Measurements from ENCODE around the gene LGALS8. TPM values are rescaled to one million over a fixed set of nuclear protein-coding genes. Genes with fewer than 3 reads are reported as not detected.

The LGALS8 gene
- polyA plus RNA-seq, 1 experiment: 50.6 TPM

- H3K27me3 ChIP-seq (ENCODE audit: control insufficient read depth, insufficient read depth, low read length): no peaks in the 10 kb centered on the region
- TF ChIP-seq CTCF (IDR thresholded peaks at IDR 0.05; ENCODE audit: insufficient read depth, low read depth, low read length): no peak
- DNase-seq (ENCODE audit: low read depth): peak; percentile 53
- ChIA-PET POLR2A (interaction anchor here (0.6 to 0.8 kb wide), 3 partner anchors 10 to 1545 kb away, joined by 4 to 7 read pairs (median 5); no protein-coding TSS in a partner anchor), CTCF (interaction anchor here (0.7 to 1.0 kb wide), 2 partner anchors 10 to 998 kb away, joined by 3 read pairs; no protein-coding TSS in a partner anchor)
- H3K36me3 ChIP-seq (ENCODE audit: control insufficient read depth, insufficient read depth, low read length): no peaks in the 10 kb centered on the region
- H3K4me3 ChIP-seq (ENCODE audit: low read depth, low read length): no peak overlapping the region
Measured at GRCh38 chr1:236516929-236517704, 6.7 kb upstream of the LGALS8 start.

DNA sequence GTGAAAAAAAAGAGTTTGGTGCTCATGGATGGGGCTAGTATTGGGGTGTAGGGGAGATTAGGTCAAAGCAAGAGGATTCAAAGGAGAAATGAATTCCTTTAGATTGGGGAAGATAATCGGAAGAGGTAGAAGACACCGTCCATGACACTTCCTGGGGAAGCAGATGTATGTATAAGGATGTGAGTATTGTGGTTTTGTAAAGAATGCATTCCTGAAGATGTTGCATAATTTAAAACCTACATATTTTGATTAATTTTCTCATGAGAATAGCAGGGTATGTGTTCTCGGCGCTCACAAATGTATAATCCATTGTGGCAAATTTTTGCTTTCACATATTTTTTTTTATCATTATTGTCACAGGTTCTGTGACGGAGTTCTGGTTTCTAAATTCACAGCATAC is 5.5 kb upstream of the LGALS8 start:
- CTCF ChIA-PET: interaction anchor here (0.7 kb wide), 1 partner anchor 996 kb away, joined by 3 read pairs; no protein-coding TSS in a partner anchor
- no peaks in the 10 kb centered on the region for H3K27me3 ChIP-seq (ENCODE audit: control insufficient read depth, insufficient read depth, low read length)
- POLR2A ChIA-PET: no interaction called here
- no peaks in the 10 kb centered on the region for H3K36me3 ChIP-seq (ENCODE audit: control insufficient read depth, insufficient read depth, low read length)
- TF ChIP-seq CTCF (IDR thresholded peaks at IDR 0.05; ENCODE audit: insufficient read depth, low read depth, low read length): no peak
- DNase-seq (ENCODE audit: low read depth): no peak
- no peak overlapping the region for H3K4me3 ChIP-seq (ENCODE audit: low read depth, low read length)

DNA sequence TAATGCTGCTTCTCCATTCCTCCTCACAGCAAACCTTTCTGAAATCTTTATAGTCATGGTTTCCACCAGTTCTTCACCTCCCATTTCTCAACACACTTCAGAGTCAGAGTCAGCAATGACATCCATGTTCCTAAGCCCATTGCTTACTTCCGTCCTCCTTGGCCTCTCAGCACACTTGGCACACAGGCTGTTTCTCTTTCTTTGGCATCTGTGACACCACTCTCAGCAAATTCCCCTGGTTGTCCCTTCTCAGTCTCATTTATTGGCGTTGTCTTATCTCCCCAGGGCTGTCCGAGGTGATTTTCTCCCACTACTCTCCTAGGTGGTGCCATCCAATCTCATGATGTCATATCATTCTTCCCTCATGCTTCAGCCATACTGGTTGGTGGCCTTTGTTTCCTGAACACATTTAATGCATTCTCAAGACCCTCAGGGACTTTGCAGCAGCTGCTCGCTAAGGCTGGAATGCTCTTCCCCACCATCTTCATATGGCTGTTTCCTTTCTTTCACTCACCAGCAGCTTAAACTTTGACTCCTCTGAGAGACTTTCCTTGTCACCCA is 3.3 kb upstream of the LGALS8 start:
- Histone ChIP-seq H3K4me3 (ENCODE audit: low read depth, low read length) (no peak overlapping the region), H3K27me3 (ENCODE audit: control insufficient read depth, insufficient read depth, low read length) (no peaks in the 10 kb centered on the region), H3K36me3 (ENCODE audit: control insufficient read depth, insufficient read depth, low read length) (no peaks in the 10 kb centered on the region)
- CTCF ChIA-PET: no interaction called here
- POLR2A ChIA-PET: no interaction called here
- TF ChIP-seq CTCF (IDR thresholded peaks at IDR 0.05; ENCODE audit: insufficient read depth, low read depth, low read length): no peak
- no peak for DNase-seq (ENCODE audit: low read depth)

DNA sequence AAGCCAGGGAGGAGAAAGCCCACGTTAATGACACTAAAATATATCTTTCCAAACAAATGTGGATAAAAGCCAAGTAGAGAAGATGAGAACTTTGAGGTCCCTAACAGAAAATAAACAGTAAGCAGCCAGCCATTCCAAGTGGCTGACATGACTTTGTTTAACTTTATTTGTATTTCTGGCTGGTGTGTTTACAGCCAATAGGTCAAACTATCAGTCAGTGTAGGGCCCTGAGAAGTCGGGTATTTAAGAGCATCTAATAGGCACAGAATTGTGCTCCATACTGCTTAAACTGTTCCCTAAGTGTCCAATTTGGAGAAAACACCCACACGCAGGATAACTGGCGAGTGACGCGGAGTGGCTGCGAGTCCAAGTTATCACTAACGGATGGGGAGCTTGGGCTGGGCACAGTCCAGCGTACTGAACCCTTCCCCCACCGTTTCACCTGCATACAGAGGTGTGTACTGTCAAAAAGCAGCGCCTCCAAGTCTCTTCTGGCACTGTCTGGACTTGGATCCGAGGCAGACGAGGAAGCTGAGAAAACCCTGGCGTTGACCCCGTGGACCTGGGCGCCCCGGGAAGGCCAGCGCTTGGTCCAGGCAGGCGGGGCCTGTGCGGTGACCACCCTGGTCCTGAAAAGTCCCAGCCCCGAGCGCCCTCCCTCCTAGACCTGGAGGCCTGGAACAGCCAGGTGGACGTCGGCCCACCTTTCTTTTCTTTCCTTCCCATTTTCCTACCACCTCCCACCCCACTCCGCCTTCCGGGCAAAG is 662 bp upstream of the LGALS8 start:
- ChIA-PET CTCF (interaction anchor here (1.3 kb wide), 1 partner anchor 11 kb away, joined by 3 read pairs; no protein-coding TSS in a partner anchor), POLR2A (no interaction called here)
- no peak for TF ChIP-seq CTCF (IDR thresholded peaks at IDR 0.05; ENCODE audit: insufficient read depth, low read depth, low read length)
- Histone ChIP-seq H3K4me3 (ENCODE audit: low read depth, low read length) (peak overlapping the region; percentile 83), H3K27me3 (ENCODE audit: control insufficient read depth, insufficient read depth, low read length) (no peaks in the 10 kb centered on the region), H3K36me3 (ENCODE audit: control insufficient read depth, insufficient read depth, low read length) (peaks cover 1% of the 10 kb centered on the region; the same call in 1 of the 2 replicates)
- DNase-seq (ENCODE audit: low read depth): no peak

Measured in BJ (cell line).